T-helper 1 cell (primary cell): ENCODE results near the gene PTPRN2.

Experiments
- DNase-seq, 5 donors: peaks; one replicate each; pipeline ENCODE4 v3.0.0-alpha.2; 2012 to 2020

The PTPRN2 gene

DNA sequence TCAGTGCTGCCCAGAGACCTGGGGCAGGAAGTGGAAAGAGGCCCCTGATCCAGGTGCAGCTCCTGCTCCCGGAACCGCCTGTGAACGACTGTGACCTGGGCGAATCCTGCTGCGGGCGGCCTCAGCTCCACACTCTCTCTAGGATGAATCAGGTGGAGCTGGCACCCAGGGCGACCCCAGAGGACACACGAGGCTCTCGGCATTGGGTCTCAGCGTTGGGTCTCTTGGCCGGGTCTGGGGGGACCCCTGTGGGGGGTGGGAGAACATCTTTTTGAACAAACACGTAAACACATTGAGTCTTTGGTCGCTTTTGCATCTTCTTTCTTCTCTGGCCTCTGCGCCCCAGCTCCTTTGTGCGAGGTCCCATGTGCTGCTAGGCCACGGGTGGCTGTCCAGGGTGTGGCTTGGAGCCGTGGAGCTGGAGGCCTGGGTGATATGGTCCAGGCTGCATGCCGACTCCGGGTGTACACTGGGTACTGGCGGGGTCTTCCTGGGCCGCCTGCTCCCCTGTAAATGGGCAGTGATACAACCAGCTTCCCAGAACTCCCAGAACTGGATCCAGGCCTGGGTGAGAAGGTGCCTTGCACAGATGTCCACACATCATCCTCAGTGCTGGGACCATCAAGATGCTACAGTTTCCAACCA is 815.0 kb downstream of the PTPRN2 start:
- DNase-seq, result no peak

DNA sequence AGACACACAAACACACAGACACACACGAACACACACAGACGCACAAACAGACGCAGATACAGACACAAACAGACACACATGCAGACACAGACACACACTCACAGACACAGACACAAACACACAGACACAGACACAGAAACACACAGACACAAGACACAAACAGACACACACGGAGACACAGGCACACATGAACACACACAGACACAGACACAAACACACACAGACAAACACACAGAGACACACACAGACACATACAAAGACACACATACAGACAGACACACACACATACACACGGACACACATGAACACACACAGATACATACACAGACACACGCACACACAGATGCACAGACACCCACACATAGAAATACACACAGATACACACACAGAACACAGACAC is 815.9 kb downstream of the PTPRN2 start:
- no peak for DNase-seq

GRCh38 chr7:157770716-157771320 is 816.8 kb downstream of the PTPRN2 start:
- no peak for DNase-seq

GRCh38 chr7:157769526-157770215 is 818.0 kb downstream of the PTPRN2 start:
- no peak for DNase-seq

- no peak for DNase-seq
Observed at GRCh38 chr7:157769086-157769485, 818.5 kb downstream of the PTPRN2 start.

DNA sequence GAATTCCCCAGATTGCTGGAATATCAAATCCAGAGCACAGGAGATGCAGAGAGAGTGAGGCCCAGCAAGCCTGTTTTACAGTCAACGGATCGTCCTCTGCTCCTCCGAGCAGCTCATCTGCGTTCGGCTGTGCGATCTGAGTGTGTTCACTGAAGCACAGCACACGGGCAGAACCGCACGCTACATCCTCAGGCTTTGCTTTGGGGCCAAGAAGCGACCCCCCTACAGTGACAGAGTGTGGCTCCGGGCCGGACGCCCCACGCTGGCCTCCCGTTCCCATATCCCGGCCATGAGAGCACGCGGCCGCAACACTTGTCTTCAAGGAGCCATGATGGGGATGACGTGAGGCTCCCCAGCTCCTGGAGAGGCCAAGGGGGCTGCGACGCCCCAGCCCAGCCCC is 819.4 kb downstream of the PTPRN2 start:
- no peak for DNase-seq

DNA sequence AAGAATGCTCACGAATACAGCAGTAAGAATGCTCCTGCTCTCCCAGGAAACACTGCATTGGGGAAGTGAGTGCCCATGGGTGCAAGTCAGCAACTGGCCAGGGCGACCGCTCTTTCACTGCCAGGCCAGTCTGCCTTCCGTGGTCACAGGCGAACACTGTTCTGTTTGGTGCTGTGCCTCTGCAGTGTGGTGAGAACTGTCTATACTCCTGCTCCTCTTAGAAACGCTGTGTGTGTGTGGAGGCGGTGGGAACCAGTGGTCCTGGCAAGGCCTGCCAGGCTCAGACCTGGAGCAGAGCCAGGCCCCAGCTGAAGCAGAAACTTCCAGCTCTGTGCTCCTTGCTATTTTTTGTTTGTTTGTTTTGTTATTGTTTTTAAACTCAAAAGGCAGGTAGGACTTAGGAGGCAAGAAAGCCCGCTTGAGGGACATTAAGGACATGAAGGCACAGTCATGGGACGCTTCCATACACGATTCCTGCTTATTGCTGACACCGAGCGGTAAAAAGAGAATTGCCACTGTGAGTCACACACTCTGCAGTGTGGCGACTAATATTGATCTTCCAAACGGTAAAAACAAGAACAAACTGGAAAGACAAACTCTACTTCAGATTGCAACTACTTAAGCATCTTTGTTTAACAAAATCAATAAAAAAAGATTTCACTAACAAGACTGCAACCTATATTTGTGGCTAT is 820.0 kb downstream of the PTPRN2 start:
- no peak for DNase-seq

GRCh38 chr7:157766098-157766497 is 821.5 kb downstream of the PTPRN2 start:
- no peak for DNase-seq

GRCh38 chr7:157764946-157765537 is 822.6 kb downstream of the PTPRN2 start:
- DNase-seq, result no peak

DNA sequence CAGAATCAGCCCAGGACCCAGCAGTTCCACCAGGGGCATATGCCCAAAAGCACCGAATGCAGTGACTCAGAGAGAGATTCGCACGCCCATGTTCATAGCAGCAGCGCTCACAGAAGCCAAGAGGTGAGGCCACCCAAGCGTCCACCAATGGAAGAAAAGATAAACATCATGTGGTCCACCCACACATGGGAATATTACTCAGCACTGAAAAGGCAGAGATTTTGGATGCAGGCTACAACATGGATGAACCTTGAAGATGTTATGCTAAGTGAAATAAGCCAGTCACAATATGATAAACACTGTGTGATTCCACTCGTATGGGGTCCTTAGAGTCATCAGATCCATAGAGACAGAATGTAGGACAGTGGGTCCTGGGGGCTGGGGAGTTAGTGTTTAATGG is 823.4 kb downstream of the PTPRN2 start:
- no peak for DNase-seq

DNA sequence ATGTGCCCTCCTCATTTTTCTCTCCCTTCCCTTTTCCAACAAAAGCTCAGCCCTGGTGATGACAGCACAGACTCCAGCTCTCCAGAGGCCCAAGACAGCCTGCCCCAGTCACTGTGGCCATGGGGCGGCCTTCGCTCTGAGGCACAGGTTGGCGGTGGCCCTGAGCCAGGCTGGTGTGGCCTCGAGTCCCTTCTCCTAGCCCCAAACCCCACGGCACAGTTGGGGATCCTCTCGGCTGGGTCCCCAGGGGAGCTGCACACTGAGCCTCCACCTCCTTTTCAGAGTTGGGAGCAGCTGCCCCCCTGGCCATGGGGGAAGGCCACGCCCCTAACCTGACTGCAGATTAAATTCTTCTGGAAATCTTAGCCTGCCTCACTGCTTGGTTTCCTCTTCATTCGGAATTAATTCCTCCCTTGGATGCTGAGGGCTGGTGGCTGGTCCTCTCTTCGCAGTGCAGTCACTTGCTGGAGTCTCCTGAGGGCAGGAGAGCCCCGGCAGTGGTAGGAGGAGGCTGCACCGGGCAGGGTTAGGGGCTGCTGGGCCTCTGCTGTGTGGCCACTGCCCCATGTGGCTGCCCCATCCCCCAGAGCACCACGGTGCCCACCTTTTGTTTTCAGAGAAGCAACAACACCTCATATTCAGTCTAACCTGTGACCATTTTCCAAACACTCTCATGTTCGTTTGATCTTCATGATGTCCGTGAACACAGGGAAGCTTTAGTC is 824.2 kb downstream of the PTPRN2 start:
- no peak for DNase-seq

GRCh38 chr7:157762824-157763223 is 824.8 kb downstream of the PTPRN2 start:
- DNase-seq, result no peak

DNA sequence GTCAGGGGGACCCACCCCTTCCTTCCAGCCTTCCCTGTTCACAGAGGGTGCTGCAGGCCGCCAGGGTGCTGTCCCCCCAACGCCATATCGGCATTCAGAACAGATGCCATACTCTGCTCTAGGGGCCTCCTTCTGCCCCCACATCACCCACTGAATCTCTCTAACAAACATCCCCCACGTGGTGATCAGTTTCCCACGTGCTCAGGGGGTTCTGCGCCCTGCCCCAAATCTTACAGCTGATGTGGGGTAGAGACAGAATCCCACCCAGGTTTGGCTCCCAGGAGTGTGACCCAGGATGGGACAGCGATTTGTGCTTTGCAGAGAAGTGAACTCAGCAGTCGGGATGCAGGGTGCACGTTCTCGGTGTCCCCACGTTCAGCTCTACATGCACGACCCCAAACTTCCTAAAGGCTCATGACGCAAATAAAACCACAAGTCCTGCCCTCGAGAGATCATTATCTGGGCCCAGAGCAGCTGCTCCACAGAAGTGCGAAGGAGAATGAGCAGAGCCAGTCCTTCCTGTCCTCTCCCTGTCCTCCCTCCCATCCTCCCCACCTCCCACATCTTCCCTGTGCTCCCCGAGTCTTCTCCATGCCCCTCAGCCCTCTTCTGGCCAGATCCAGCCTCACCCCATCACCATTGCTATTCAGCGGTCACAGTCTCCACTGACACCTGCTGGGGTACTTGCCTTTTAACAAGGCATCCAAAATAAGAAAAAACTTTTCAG is 827.5 kb downstream of the PTPRN2 start:
- DNase-seq, result no peak

DNA sequence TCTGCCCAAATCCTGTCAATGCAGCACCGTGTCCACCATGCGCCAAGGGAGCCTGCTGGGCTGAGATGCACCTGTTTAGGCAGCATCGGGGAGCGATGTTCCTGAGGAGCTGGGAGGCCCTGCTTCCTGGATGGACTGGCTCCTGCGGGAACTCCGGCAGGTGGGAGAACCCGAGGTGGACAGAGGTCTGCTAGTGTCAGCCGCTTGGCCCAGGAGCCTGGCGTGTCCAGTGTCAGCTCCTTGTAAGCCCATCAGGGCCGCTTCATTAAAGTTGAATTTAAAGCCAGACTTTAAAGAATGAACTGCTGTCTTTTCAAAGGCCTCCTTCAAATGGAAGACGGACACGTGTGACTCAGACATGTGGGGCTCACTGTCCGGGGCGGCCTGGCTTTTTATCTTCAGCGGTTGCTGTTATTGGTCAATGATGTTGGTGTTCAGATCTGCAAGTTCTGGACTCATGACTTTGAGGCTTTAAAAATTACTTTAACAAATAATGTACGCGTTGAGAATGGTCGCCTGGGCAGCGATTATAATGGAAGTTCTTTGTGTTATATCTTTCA is 828.3 kb downstream of the PTPRN2 start:
- no peak for DNase-seq

- no peak for DNase-seq
Observed at GRCh38 chr7:157758468-157759245, 829.0 kb downstream of the PTPRN2 start.

DNA sequence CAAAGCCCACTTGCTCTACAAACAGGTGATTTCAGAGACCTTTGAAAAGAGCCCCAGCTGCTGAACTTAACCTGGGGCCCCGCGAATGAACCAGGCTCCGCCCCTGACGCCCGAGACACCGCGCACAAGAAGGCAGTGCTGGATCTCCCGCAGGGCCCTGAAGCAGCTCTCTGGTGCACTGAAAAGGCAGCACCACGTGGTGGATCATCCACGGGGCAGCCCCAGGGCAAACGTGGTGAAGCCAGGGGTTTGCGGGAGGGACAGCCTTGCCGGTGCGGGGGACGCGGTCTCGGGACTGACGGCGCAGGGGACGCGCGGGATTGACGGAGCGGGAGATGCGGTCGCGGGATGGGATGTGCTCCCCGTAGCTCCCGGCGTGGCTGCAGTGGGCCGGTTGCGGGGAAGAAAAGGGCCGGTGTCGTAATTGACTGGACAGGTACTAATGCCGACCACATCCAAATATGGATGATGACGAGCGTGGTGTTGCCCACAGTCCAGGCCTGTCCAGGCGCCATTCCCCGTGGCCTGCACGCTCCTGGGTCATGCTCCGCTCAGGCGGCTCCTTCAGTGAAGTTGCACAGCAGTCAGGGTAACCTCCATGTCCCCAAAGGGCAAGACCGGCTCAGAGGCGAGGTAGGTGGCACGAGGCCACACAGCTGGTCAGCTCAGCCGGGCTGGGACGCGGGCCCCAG is 829.7 kb downstream of the PTPRN2 start:
- no peak for DNase-seq

GRCh38 chr7:157757211-157757610 is 830.4 kb downstream of the PTPRN2 start:
- no peak for DNase-seq

- DNase-seq, result no peak
Observed at GRCh38 chr7:157755741-157756140, 831.9 kb downstream of the PTPRN2 start.

DNA sequence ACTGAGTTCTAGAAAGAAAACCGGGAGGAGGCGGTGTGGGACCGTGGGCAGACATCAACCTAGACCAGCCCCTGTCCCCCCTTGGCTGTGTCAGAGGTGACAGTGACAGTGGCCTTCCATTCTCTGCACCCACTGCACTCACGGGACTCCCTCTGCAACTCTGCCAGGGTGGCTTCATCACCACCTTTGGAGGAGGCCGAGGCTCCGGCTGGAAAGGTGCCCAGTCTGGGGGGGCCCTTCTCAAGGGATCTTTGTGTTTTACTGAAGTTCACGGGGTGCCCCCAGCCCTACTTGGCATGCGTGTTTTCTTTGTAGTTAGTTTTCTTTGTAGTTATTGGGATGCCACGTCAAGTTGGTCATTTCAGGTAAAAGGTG is 833.2 kb downstream of the PTPRN2 start:
- DNase-seq, result no peak
